Neural cell (in vitro differentiated cells): ENCODE measurements around the gene ANKRD65. TPM values are rescaled to one million over a fixed set of nuclear protein-coding genes. Genes with fewer than 3 reads are reported as not detected.

Experiments
- H2AFZ ChIP-seq: fragments of 200-600, 300-800 bp; sonication (generic), shearing (Covaris generic); 2 replicates; pipeline ENCODE4 v1.6.0; 2014; ENCODE audit warnings: low read depth, mild to moderate bottlenecking, antibody characterized with exemption, low read length, moderate library complexity
- H3F3A ChIP-seq: fragments of 200-600 bp; shearing (Covaris generic); 2 replicates; pipeline ENCODE4 v1.6.1; 2016; ENCODE audit warnings: mild to moderate bottlenecking, moderate library complexity, mixed read lengths, antibody characterized with exemption, low read length; ENCODE audit not compliant: insufficient read depth, poor library complexity, severe bottlenecking
- H3K27ac ChIP-seq: fragments of 200-600, 300-800 bp; sonication (generic), shearing (Covaris generic); 2 replicates; pipeline ENCODE4 v1.5.1; 2014; ENCODE audit warnings: mild to moderate bottlenecking, low read length, moderate library complexity
- H3K27me3 ChIP-seq: fragments of 300-800, 200-600 bp; sonication (generic), shearing (Covaris generic); 2 replicates; pipeline ENCODE4 v1.6.0; 2014; ENCODE audit warnings: mild to moderate bottlenecking, low read depth, low read length, moderate library complexity; ENCODE audit not compliant: insufficient read depth
- H3K36me3 ChIP-seq: fragments of 300-800, 200-600 bp; sonication (generic), shearing (Covaris generic); 2 replicates; pipeline ENCODE4 v1.5.1; 2014; ENCODE audit warnings: mild to moderate bottlenecking, antibody characterized with exemption, low read length, moderate library complexity; ENCODE audit not compliant: insufficient read depth
- H3K4me2 ChIP-seq: fragments of 300-800, 200-600 bp; sonication (generic), shearing (Covaris generic); 2 replicates; pipeline ENCODE4 v1.6.0; 2014; ENCODE audit warnings: mild to moderate bottlenecking, low read length
- H3K4me3 ChIP-seq: fragments of 300-800, 200-600 bp; sonication (generic), shearing (Covaris generic); 2 replicates; pipeline ENCODE4 v1.5.1; 2014; ENCODE audit warnings: mild to moderate bottlenecking, low read length, moderate library complexity
- H3K79me2 ChIP-seq: fragments of 200-600 bp; shearing (Covaris generic); replicated peaks from 2 replicates; pipeline ENCODE4 v1.6.0; 2014; ENCODE audit warnings: mild to moderate bottlenecking, low read length, moderate library complexity; ENCODE audit not compliant: insufficient read depth
- H3K9ac ChIP-seq: fragments of 300-800, 200-600 bp; sonication (generic), shearing (Covaris generic); 2 replicates; pipeline ENCODE4 v1.6.1; 2016; ENCODE audit warnings: mild to moderate bottlenecking, low read length, mixed read lengths
- H3K9me2 ChIP-seq: fragments of 200-600 bp; shearing (Covaris generic); 2 replicates; pipeline ENCODE4 v1.6.1; 2016; ENCODE audit warnings: mild to moderate bottlenecking, low read length, mixed read lengths; ENCODE audit not compliant: insufficient read depth
- H3K9me3 ChIP-seq: fragments of 200-600, 300-800 bp; sonication (generic), shearing (Covaris generic); 2 replicates; pipeline ENCODE4 v1.6.1; 2016; ENCODE audit warnings: mild to moderate bottlenecking, mixed run types, low read length, moderate library complexity, mixed read lengths
- H4K20me1 ChIP-seq: fragments of 200-600 bp; shearing (Covaris generic); 2 replicates; pipeline ENCODE4 v1.6.1; 2016; ENCODE audit warnings: mild to moderate bottlenecking, mixed run types; ENCODE audit not compliant: insufficient read depth
- EP300 ChIP-seq: fragments of 450-650 bp; conservative IDR thresholded peaks from 2 replicates; pipeline ENCODE4 v1.6.1; 2014; ENCODE audit warnings: antibody characterized with exemption, mild to moderate bottlenecking, moderate library complexity; ENCODE audit not compliant: poor library complexity, severe bottlenecking
- EZH2 ChIP-seq: fragments of 200-600, 300-800 bp; shearing (Covaris generic), sonication (generic); IDR thresholded peaks from 2 replicates; pipeline ENCODE4 v1.6.1; 2014; ENCODE audit warnings: antibody characterized with exemption, low read length, borderline replicate concordance, mild to moderate bottlenecking; ENCODE audit not compliant: insufficient read depth, poor library complexity, severe bottlenecking
- MXI1 ChIP-seq: fragments of 450-650 bp; conservative IDR thresholded peaks from 2 replicates; pipeline ENCODE4 v1.6.1; 2014; ENCODE audit warnings: antibody characterized with exemption, mild to moderate bottlenecking; ENCODE audit not compliant: poor library complexity, severe bottlenecking
- POLR2AphosphoS5 ChIP-seq: IDR thresholded peaks from 2 replicates; pipeline ENCODE4 v1.6.1; 2012
- RAD21 ChIP-seq: fragments of 450-650 bp; conservative IDR thresholded peaks from 2 replicates; pipeline ENCODE4 v1.6.1; 2014; ENCODE audit warnings: antibody characterized with exemption, mild to moderate bottlenecking, moderate library complexity
- SMC3 ChIP-seq: fragments of 450-650 bp; conservative IDR thresholded peaks from 2 replicates; pipeline ENCODE4 v1.6.1; 2014; ENCODE audit warnings: antibody characterized with exemption, mild to moderate bottlenecking, moderate library complexity; ENCODE audit not compliant: poor library complexity
- TAF1 ChIP-seq: IDR thresholded peaks from 2 replicates; pipeline ENCODE4 v1.6.1; 2012; ENCODE audit warnings: low read depth
- polyA plus RNA-seq: library from polyadenylated mRNA; depleted of rRNA; stranded (reverse); fragments of >200 nt; gene quantifications from 2 replicates; pipeline ENCODE4 v1.2.3, GENCODE V29; 2014
- TF ChIP-seq, protein P1 (sequence below): IDR thresholded peaks from 2 replicates; pipeline ENCODE4 v1.6.1; 2012; ENCODE audit warnings: borderline replicate concordance
- TF ChIP-seq, protein P2 (sequence below): fragments of 450-650 bp; IDR thresholded peaks from 2 replicates; pipeline ENCODE4 v1.5.1; 2014; ENCODE audit warnings: antibody characterized with exemption, mild to moderate bottlenecking, moderate library complexity; ENCODE audit not compliant: poor library complexity, severe bottlenecking

ANKRD65 gene
- polyA plus RNA-seq, 1 donor from 2014 or later, result not detected

DNA sequence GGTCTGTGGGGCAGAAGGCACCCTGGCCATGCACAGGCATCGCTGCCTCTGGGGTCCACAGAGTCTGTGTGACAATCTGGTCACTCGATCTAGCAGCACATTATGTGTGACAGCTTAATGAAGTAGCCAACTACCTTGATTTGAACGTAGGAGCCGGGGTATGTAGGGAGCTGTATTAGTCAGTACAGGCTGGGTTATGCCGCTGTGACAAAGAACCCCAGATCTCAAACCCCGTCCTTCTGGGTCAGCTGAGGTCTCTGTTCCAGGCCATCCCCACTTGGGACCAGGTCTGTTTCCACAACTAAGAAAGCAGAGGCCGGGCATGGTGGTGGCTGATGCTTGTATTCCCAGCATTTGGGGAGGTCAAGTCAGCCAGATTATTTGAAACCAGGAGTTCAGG is 42.2 kb upstream of the ANKRD65 start:
- Histone ChIP-seq H3K4me3 (no peak overlapping the region), H3K36me3 (no peaks in the 10 kb centered on the region), H3K27ac (no peak overlapping the region), H2AFZ (no peak overlapping the region), H3K27me3 (no peaks in the 10 kb centered on the region), H4K20me1 (no peaks in the 10 kb centered on the region), H3K79me2 (no peaks in the 10 kb centered on the region), H3K9me3 (no peaks in the 10 kb centered on the region), H3K4me2 (no peak overlapping the region), H3K9me2 (no peaks in the 10 kb centered on the region), H3K9ac (no peak overlapping the region), H3F3A (no peaks in the 10 kb centered on the region)
- TF ChIP-seq RAD21 (no peak), POLR2AphosphoS5 (no peak)

- Histone ChIP-seq H4K20me1 (no peaks in the 10 kb centered on the region), H3F3A (no peaks in the 10 kb centered on the region), H2AFZ (no peak overlapping the region), H3K4me2 (no peak overlapping the region), H3K27me3 (no peaks in the 10 kb centered on the region), H3K9me2 (no peaks in the 10 kb centered on the region), H3K27ac (no peak overlapping the region), H3K4me3 (no peak overlapping the region), H3K9me3 (no peaks in the 10 kb centered on the region), H3K9ac (no peak overlapping the region), H3K36me3 (no peaks in the 10 kb centered on the region), H3K79me2 (no peaks in the 10 kb centered on the region)
- TF ChIP-seq MXI1 (no peak), EP300 (no peak), POLR2AphosphoS5 (no peak), SMC3 (no peak), EZH2 (no peak)
- TF ChIP-seq, protein P1, sequence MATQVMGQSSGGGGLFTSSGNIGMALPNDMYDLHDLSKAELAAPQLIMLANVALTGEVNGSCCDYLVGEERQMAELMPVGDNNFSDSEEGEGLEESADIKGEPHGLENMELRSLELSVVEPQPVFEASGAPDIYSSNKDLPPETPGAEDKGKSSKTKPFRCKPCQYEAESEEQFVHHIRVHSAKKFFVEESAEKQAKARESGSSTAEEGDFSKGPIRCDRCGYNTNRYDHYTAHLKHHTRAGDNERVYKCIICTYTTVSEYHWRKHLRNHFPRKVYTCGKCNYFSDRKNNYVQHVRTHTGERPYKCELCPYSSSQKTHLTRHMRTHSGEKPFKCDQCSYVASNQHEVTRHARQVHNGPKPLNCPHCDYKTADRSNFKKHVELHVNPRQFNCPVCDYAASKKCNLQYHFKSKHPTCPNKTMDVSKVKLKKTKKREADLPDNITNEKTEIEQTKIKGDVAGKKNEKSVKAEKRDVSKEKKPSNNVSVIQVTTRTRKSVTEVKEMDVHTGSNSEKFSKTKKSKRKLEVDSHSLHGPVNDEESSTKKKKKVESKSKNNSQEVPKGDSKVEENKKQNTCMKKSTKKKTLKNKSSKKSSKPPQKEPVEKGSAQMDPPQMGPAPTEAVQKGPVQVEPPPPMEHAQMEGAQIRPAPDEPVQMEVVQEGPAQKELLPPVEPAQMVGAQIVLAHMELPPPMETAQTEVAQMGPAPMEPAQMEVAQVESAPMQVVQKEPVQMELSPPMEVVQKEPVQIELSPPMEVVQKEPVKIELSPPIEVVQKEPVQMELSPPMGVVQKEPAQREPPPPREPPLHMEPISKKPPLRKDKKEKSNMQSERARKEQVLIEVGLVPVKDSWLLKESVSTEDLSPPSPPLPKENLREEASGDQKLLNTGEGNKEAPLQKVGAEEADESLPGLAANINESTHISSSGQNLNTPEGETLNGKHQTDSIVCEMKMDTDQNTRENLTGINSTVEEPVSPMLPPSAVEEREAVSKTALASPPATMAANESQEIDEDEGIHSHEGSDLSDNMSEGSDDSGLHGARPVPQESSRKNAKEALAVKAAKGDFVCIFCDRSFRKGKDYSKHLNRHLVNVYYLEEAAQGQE, result no peak
Observed at GRCh38 chr1:1462318-1462966, 41.4 kb upstream of the ANKRD65 start.

- TF ChIP-seq MXI1, result no peak
- TF ChIP-seq TAF1, result no peak
- no peak for TF ChIP-seq EP300
- no peak for TF ChIP-seq POLR2AphosphoS5
- no peak for TF ChIP-seq RAD21
- TF ChIP-seq, protein P2, sequence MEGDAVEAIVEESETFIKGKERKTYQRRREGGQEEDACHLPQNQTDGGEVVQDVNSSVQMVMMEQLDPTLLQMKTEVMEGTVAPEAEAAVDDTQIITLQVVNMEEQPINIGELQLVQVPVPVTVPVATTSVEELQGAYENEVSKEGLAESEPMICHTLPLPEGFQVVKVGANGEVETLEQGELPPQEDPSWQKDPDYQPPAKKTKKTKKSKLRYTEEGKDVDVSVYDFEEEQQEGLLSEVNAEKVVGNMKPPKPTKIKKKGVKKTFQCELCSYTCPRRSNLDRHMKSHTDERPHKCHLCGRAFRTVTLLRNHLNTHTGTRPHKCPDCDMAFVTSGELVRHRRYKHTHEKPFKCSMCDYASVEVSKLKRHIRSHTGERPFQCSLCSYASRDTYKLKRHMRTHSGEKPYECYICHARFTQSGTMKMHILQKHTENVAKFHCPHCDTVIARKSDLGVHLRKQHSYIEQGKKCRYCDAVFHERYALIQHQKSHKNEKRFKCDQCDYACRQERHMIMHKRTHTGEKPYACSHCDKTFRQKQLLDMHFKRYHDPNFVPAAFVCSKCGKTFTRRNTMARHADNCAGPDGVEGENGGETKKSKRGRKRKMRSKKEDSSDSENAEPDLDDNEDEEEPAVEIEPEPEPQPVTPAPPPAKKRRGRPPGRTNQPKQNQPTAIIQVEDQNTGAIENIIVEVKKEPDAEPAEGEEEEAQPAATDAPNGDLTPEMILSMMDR, result no peak
- no peak for TF ChIP-seq SMC3
- TF ChIP-seq EZH2, result no peak
- TF ChIP-seq, protein P1, result no peak
Observed at GRCh38 chr1:1461721-1462317, 40.7 kb upstream of the ANKRD65 start.

More at GRCh38 chr1:1461721-1462317, 40.7 kb upstream of the ANKRD65 start:
- Histone ChIP-seq H3K27me3 (no peaks in the 10 kb centered on the region), H3K9me2 (no peaks in the 10 kb centered on the region), H3K9me3 (no peaks in the 10 kb centered on the region), H2AFZ (no peak overlapping the region), H3K9ac (no peak overlapping the region), H3F3A (no peaks in the 10 kb centered on the region), H3K27ac (no peak overlapping the region), H3K4me3 (no peak overlapping the region), H3K36me3 (no peaks in the 10 kb centered on the region), H3K79me2 (no peaks in the 10 kb centered on the region), H4K20me1 (no peaks in the 10 kb centered on the region), H3K4me2 (no peak overlapping the region)
